Activated CD8-positive, alpha-beta memory T cell treated with anti-CD3 and anti-CD28 coated beads for 36 hours (primary cell): ENCODE results near the gene RELT. TPM values are rescaled to one million over a fixed set of nuclear protein-coding genes. Genes with fewer than 3 reads are reported as not detected.

Source experiments
- CTCF ChIA-PET: fragments of 350-600 bp; sonication (Branson Sonifier 250); formaldehyde crosslinking; loops from one replicate; lab custom pipeline; 2021; ENCODE audit warnings: antibody characterized with exemption; lab: Charles Lee
- POLR2A ChIA-PET: fragments of 350-600 bp; sonication (Branson Sonifier 250); formaldehyde crosslinking; loops from one replicate; lab custom pipeline; 2021; ENCODE audit warnings: antibody characterized with exemption; lab: Charles Lee
- total RNA-seq, 2 experiments: library from RNA; stranded (reverse); gene quantifications; one replicate each; pipeline ENCODE4 v1.2.3, GENCODE V29; 2021

Gene RELT
- total RNA-seq, 2 experiments from 2014 or later, result 31.0 to 33.2 TPM

DNA sequence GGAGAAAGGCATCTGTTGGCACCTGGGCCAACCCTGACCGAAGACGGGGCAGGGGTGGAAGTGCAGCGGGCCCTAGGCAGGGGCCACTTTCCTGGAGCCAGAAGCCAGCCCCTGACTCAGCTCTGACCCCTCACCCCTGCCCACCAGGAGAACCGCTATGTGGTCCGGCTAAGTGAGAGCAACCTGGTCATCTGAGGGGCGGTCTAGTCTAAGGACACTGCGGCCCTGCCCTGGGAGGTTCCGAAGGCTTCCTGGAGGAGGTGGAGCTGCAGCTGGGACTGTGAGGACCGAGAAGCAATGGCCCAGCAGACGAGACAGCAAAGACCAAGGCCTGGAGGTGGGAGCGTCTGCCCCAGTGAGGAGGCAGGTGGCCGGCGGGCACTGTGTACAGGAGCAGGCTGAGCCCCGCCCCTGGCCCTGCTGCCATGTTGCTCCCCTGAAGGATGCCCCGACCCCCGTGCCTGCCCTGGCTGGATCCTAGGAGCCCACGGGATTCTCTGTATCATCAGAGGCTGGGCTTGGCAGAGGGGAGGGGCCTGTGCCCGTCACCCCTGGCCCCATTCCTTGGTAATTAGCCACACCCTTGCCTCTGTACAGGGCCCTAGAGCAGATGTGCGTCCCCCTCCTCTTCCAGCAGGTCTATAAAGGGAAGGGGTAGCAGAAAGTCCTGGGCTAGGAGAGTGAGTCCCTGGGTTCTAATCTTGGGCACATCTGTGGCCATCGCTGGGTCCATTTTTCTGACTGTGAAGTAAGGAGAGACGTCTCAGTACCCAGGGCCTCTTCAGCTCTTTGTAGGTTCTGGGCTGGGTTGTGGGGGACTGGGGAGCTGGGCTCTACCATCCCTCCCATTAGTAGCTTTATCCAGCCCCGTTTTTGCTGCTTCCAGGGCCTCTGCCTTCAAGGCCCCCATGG is 19.4 kb downstream of the RELT start:
- ChIA-PET CTCF (interaction anchor here (1.5 to 3.2 kb wide), 2 partner anchors 25 to 45 kb away, joined by 4 to 14 read pairs; no protein-coding TSS in a partner anchor), POLR2A (no interaction called here)

DNA sequence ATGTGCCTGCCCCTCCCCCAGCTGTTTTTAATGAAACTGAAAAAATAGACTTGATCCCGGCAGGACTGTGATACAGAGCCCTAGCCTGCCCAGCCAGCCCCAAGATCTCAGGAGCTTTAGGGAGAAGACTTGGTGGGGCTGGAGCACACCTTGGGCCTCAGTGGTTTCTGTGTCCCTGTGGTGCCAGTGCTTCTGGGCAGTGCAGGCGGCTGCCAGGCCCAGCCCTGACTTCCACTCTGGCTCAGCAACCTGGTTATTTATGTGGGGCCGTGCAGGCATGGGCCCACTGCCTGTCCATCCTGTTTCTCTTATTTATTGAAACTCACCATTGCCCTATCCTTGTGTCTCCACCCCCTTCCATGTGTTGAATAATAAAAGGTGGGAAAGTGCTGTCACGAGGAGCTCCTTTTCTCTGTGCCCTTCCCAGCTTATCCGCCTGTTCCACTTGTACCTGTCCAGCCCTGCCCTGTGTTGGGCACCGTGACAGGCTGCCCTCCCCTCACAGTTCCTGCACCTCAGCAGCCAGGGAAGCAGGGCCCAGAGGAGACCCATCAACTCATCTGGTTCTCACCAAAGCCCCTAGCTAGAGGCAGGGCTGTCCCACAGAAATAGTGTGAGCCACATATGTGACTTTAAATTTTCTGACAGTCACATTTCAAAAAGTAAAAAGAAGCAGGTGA is 20.2 kb downstream of the RELT start:
- CTCF ChIA-PET, result interaction anchor here (0.6 to 3.2 kb wide), 3 partner anchors 26 to 687 kb away, joined by 3 to 14 read pairs (median 4); no protein-coding TSS in a partner anchor
- POLR2A ChIA-PET, result no interaction called here

DNA sequence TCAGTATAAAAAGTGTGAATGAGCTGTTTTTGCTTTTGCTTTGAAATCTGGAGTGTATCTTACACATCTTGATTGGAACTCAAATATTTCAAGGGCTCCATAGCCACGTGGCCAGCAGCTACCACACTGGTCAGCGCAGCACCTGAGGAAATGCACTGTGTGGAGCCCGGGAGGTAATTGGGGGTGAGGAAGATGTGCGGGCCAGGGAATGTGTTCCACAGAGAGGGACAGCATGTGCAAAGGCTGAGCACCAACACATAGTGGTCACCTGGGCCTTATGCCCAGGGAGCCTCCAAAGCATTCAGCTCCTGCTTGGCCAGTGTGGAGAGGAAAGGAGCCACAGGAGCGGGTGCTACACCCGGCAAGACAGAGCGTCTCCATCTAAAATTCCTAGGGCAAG is 20.8 kb downstream of the RELT start:
- POLR2A ChIA-PET, result no interaction called here
- CTCF ChIA-PET, result interaction anchor here (0.6 to 3.2 kb wide), 3 partner anchors 27 to 688 kb away, joined by 3 to 14 read pairs (median 4); no protein-coding TSS in a partner anchor

DNA sequence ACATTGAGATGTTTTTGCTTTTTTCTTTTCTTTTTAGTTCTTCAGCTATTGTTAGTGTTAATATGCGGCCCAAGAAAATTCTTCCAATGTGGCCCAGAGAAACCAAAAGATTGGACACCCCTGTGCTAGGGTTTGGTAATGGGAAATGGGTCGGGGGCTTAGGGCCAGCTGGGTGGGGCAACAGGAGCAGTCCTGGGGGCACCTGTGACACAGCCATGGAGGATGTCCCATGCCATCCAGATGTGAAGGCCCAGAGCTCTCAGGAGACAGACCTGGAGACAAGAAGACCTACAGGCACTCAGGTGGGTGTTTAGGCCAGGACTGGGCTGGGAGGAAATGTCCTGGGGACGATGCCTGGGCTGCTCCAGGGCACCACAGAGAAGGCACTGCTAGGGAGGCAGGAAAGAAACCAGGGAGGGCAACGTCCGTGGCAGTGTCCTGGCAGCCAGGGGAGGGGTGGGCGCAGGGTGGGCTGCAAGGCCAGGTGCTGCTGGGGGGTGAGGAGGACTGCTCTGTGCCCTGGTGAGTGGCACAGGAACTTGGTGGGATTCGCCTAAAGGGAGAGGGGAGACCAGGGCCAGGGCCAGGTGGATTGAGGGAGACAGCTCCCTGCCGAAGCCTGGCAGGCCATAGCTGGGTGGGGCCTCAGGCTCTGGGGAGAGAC is 21.4 kb downstream of the RELT start:
- POLR2A ChIA-PET, result no interaction called here
- CTCF ChIA-PET, result interaction anchor here (3.2 kb wide), 1 partner anchor 47 kb away, joined by 14 read pairs; no protein-coding TSS in a partner anchor

DNA sequence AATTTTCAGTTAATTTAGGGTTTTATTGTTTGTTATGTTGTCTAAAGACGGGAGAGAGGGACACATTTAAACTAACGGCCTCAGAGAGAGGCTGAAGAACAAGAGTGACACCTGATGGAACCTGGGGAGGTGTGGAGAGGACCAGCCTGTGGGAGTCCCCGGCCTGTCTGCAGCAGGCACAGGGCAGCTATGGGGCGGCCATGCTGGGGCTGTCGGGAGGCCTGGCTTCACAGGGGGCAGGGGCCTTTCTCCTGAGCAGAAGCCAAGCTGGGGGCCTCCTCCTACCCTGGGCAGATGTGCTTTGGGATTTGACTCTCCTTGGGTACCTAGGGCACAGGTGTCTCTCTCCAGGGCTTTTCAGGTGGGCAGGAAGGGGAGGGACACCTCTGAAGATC is 21.9 kb downstream of the RELT start:
- POLR2A ChIA-PET, result no interaction called here
- CTCF ChIA-PET, result no interaction called here

DNA sequence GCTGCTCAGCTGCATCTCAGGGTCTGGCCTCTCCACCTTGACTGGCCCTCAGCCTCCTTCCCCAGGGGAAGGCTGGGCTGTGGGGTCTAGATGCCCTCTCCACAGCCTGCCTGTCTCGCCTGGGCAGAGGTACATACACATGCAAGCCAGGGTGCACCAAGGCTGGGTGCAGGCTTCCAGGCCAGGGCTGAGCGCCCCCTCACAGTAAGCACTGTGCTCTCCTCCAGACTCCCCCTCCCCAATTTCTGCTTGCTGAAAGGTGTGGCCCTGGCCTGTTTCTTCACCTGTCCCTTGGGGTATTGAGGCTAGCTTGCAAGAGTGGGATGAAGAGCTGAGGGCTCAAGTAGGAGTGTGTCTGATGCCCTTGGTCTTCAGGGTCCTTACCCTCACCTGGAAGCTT is 22.5 kb downstream of the RELT start:
- CTCF ChIA-PET, result no interaction called here
- POLR2A ChIA-PET, result no interaction called here

DNA sequence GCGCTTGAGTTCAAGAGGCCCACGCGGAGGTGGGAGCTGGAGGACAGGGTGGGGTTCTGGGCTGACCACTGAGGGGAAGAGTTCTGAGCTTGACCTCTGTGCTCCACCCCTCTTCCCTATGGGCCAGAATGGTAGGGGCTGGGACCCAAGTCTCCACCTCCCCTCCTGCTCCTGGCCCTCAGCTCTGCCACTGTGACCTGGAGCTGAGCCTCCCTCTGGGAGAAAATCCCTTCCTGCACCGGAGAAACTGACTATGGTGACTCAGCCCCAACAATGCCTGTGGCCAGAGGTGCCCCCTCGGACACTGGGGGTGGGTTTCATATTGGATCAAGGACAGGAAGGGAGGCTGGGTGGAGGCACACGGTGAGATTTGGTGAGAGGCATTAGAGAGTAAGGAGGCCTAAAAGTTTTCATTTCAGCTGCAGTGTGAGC is 23.0 kb downstream of the RELT start:
- ChIA-PET CTCF (interaction anchor here (1.2 kb wide), 1 partner anchor 47 kb away, joined by 4 read pairs; no protein-coding TSS in a partner anchor), POLR2A (interaction anchor here (0.5 to 1.1 kb wide), 2 partner anchors 11 to 1094 kb away, joined by 3 to 10 read pairs; no protein-coding TSS in a partner anchor)

DNA sequence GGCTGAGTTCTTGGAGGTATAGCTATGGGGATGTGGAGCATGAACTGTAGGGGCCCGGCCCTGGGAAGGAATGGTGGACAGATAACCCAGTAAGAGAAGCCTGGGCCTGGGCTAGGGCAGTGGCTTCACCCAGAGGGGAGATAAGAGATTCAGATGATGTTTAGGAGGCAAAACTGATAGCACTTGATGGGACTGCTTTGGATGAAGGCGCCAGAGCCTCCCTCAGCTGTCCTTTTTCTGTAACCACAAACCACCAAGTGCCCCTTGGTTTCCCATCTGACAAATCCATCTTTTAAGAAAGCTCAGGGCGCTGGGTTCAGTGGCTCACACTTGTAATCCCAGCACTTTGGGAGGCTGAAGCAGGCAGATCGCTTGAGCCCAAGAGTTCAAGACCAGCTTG is 23.4 kb downstream of the RELT start:
- CTCF ChIA-PET, result interaction anchor here (1.2 kb wide), 1 partner anchor 47 kb away, joined by 4 read pairs; no protein-coding TSS in a partner anchor
- POLR2A ChIA-PET, result interaction anchor here (0.5 to 1.1 kb wide), 2 partner anchors 10 to 1093 kb away, joined by 3 to 10 read pairs; no protein-coding TSS in a partner anchor

DNA sequence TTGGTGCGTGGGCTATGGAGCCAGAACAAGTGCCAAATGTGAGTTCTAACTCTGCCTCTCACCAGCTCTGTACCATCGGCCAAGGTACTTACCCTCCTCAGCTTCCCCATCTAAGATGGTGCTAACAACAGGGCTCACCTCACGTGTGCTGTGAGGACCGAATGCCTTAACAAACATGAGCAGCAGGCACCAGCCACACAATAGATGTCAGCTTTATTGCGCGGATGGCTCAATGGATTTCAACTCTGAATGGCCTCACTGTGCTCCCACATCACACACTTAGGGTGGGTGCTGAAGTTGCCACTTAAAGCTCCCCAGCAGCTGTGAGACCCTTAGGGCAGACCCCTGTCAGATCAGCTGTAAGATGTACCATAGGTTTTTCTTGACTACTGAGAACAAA is 24.1 kb downstream of the RELT start:
- POLR2A ChIA-PET, result interaction anchor here (0.6 to 1.1 kb wide), 2 partner anchors 10 to 1341 kb away, joined by 3 to 5 read pairs; no protein-coding TSS in a partner anchor
- CTCF ChIA-PET, result interaction anchor here (1.0 to 1.2 kb wide), 2 partner anchors 48 to 65 kb away, joined by 3 to 4 read pairs; no protein-coding TSS in a partner anchor

DNA sequence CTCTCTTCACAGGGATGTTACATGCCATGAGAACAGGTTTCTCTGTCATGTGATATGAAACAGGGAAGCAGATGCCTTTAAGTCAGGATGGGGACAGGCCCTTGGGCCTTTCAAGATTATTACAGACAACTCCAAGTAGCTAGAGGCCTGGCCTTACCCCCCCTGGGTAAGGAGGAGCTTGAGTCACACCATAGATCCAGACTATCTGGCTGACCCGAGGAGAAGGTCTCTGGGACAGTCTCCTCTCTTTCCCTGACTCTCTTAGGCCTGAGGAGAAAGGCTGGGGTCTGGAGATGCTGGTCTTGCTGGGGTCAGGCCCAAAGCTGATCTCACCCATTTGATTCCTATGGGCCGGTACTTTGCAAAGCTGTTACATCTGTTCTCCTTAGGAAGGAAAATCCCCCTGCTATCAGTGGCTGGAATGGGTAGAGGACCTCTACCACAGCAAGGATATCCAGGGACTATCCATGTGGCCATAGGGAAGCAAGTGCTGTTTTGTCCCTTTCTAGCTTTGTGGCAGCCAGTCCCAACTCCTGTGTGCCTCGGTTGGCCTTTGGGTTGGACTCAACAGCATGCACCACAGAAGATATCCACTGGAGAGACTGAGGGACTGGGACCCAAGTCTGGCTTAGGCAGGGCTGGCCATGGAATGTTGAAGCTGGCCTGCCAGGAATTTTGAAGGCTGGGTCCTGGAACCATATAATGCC is 25.2 kb downstream of the RELT start:
- ChIA-PET POLR2A (interaction anchor here (0.6 kb wide), 1 partner anchor 1344 kb away, joined by 8 read pairs; no protein-coding TSS in a partner anchor), CTCF (interaction anchor here (0.6 to 1.8 kb wide), 3 partner anchors 8 to 144 kb away, joined by 4 read pairs; no protein-coding TSS in a partner anchor)

DNA sequence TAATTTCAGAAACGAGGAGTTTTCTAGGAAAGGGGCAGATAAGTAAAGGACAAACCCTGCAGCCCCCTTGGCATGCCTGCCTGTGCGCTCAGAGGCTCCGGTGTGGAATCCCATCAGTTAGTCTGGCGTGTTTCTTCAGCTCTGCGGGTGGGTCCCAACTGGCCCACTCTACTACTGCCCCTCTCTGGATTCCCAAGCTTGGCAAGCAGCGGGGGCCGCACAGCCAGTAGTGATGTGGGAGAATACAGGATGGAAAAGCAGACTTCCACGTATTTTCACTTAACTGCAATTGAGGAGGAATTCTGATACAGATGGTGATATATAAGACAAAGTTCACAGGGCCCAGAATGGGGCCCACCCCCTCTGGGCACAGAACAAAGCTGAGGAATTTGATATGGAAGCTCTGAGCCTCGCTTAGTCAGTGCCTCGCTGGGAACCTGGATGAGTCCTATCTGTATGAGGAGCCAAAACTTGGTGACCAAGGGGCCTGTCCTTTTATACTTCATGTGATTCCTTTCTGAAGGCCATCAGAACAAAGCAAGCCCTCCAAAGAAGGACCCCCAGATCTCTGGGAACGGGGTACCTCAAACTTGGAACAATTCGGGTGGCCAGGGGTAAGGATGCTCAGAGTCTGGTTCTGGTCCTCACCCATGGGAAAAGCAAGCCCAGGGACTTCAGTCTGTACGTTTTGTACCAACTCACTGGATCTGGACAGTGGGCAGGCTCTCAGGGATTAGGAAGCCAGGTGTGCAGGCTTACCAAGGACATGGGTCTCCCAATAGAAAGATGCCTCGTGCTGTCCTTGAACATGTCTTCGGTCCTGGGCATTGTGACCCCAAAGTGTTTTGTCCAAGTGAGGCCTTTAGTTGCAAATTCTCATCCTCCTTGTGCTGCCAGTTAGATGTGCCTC is 26.0 kb downstream of the RELT start:
- ChIA-PET POLR2A (interaction anchor here (0.6 kb wide), 1 partner anchor 1343 kb away, joined by 8 read pairs; no protein-coding TSS in a partner anchor), CTCF (interaction anchor here (1.0 to 1.8 kb wide), 2 partner anchors 9 to 51 kb away, joined by 4 read pairs; no protein-coding TSS in a partner anchor)

DNA sequence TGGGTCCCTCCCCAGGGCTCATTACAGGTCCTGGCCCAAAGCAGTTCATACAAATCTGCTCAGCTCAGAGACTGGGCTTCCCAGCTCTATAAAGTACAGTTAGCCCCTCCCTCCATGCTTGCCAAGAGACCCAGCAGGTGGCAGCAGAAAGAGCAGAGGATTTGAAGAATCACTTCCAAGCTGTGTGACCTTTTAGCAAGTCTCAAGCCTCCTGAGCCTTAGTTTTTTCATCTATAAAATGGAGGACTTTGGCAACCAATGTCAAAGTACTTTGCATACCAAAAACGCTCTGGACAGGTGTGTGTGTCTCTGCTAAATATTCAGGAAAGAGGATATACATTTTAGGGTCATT is 26.6 kb downstream of the RELT start:
- CTCF ChIA-PET, result interaction anchor here (1.8 kb wide), 1 partner anchor 9 kb away, joined by 4 read pairs; no protein-coding TSS in a partner anchor
- POLR2A ChIA-PET, result interaction anchor here (0.6 kb wide), 1 partner anchor 568 kb away, joined by 4 read pairs; no protein-coding TSS in a partner anchor

DNA sequence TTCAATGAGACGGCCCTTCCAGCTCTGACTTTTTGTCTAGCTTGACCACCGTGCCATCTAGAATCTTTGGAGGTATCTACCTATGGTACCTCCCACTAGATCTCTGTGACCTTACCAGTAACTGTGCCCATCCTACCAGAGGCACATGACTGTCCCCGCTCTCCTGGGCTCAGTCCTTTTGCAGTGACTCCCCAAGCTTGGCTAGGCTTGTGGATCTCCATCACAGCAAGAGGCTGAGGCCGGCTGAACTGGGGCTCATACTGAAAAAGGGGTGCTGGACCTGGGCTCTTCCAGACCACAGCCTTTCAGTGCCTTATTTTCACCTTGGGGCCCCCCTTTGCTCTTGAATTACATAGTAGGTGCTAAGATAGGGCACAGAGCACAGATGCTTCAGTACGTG is 27.3 kb downstream of the RELT start:
- ChIA-PET POLR2A (no interaction called here), CTCF (no interaction called here)

DNA sequence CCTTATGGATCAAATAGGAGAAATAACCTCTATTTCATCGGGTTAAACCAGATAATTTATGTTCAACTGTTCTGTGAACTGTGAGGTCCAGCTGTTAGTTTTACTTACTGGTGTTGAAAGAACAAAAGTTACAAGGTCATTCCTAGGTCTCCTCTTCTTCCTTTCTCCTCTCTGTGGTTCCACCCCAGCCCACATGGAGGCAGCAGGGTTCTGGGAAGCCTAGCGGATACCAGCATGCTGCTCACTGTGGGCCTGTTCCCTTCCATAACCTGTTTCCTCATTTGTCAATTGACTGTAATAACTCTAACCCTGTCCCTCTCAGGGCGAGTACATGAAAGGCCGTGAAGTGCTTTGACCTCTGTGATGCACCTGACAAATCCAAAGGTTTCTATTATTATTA is 27.8 kb downstream of the RELT start:
- ChIA-PET CTCF (interaction anchor here (1.0 kb wide), 1 partner anchor 53 kb away, joined by 3 read pairs; no protein-coding TSS in a partner anchor), POLR2A (no interaction called here)

DNA sequence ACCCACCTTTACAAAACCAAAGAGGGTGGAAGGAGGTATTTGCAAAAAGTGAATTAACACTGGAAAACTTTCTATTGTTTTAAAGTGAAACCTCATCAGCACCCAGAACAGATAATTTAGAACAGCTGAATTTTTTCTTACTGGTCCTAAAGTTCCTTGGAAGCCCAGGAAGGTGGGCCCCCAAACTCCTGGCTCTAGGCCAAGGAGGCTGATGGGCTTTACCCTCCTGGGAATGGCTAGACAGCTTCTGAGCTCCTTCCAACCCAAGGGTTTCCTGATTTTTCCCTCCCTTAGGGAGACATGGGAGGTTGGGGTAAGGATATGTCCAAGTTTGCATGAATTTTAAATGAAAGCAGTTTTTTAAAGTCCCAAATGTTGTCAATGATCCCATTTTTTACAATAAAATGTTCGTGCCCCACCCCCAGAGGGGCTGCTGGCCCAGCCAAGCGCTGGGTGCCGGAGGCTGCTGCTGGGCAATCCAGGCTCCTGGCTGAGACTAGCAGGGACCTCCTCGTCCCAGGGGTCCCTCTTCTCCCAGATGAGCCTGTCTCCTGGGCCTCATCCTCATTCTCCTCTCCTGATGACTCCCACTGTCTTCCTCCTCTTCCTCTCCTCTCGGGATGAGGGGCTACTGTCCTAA is 28.4 kb downstream of the RELT start:
- POLR2A ChIA-PET, result no interaction called here
- CTCF ChIA-PET, result interaction anchor here (1.0 kb wide), 1 partner anchor 53 kb away, joined by 3 read pairs; no protein-coding TSS in a partner anchor

DNA sequence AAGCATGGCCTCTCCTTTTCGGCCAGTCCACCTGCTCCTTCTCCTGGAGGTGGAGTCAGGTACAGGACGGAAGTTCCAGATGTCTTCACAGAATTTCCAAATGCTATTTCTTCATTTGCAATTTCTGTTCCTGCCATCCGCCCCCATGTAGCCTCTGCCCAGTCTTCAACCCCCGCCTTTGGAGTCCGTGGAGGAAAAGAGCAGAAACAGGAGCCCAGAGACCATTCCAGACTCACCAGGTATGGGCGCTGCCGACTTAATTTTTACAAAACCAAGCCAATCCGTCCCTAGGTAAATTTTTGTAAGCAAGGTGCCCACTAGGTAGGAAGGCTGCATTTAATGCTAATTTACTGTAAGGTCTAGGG is 28.9 kb downstream of the RELT start:
- ChIA-PET POLR2A (no interaction called here), CTCF (interaction anchor here (1.0 kb wide), 1 partner anchor 54 kb away, joined by 3 read pairs; no protein-coding TSS in a partner anchor)
